Panc1 (cell line): ENCODE results near the gene PDE3A.

Experiments
- CTCF ChIP-seq: fragments of 450-650 bp; IDR thresholded peaks from 2 replicates; pipeline ENCODE4 v1.5.1; 2017; ENCODE audit warnings: mild to moderate bottlenecking
- POLR2AphosphoS5 ChIP-seq: IDR thresholded peaks from 2 replicates; pipeline ENCODE4 v1.6.1; 2012; ENCODE audit warnings: mild to moderate bottlenecking, low read depth, low read length, moderate library complexity
- SIN3A ChIP-seq: IDR thresholded peaks from 2 replicates; pipeline ENCODE4 v1.6.1; 2012; ENCODE audit warnings: low read depth, mild to moderate bottlenecking, low read length, moderate library complexity, borderline replicate concordance; ENCODE audit not compliant: insufficient read depth
- TF ChIP-seq, protein P1 (sequence below), 2 experiments: IDR thresholded peaks; 2 replicates each; pipeline ENCODE4 v1.6.1; 2011 to 2012; ENCODE audit warnings: low read depth in 2 of 2, control low read depth in 1 of 2, low read length in 1 of 2, mild to moderate bottlenecking in 1 of 2, moderate library complexity in 1 of 2; ENCODE audit not compliant: insufficient read depth in 1 of 2

DNA sequence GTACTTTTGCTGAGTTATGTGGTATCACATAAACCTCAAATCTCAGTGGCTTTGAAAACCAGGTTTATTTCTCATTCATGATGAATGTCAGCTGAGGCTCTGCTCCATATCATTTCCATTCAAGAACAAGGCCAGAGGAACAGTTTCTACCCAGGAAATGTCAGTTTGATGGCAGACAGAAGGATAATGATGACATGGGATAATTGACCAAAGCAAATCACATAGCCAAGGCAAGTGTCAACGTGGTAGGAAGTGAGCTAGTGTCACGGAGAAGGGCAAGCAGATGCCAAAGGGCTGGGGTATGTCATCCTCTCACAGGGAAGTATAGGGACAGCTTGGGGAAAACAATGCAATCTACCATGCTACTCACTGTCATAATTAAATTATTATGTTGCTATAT is 12.3 kb upstream of the PDE3A start:
- TF ChIP-seq CTCF (no peak), SIN3A (no peak), POLR2AphosphoS5 (no peak)
- TF ChIP-seq, protein P1, sequence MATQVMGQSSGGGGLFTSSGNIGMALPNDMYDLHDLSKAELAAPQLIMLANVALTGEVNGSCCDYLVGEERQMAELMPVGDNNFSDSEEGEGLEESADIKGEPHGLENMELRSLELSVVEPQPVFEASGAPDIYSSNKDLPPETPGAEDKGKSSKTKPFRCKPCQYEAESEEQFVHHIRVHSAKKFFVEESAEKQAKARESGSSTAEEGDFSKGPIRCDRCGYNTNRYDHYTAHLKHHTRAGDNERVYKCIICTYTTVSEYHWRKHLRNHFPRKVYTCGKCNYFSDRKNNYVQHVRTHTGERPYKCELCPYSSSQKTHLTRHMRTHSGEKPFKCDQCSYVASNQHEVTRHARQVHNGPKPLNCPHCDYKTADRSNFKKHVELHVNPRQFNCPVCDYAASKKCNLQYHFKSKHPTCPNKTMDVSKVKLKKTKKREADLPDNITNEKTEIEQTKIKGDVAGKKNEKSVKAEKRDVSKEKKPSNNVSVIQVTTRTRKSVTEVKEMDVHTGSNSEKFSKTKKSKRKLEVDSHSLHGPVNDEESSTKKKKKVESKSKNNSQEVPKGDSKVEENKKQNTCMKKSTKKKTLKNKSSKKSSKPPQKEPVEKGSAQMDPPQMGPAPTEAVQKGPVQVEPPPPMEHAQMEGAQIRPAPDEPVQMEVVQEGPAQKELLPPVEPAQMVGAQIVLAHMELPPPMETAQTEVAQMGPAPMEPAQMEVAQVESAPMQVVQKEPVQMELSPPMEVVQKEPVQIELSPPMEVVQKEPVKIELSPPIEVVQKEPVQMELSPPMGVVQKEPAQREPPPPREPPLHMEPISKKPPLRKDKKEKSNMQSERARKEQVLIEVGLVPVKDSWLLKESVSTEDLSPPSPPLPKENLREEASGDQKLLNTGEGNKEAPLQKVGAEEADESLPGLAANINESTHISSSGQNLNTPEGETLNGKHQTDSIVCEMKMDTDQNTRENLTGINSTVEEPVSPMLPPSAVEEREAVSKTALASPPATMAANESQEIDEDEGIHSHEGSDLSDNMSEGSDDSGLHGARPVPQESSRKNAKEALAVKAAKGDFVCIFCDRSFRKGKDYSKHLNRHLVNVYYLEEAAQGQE (IDR thresholded peaks at IDR 0.05; ENCODE audit: insufficient read depth in 1 of 2, low read depth in 2 of 2, low read length in 1 of 2): no peak
